Measurements from ENCODE around the gene WNT8B. TPM values are rescaled to one million over a fixed set of nuclear protein-coding genes. Genes with fewer than 3 reads are reported as not detected.

WNT8B gene
- polyA plus RNA-seq, 1 donor (not counting 4 experiments of a cell fraction or from before 2014, with no cell fraction given), result not detected

DNA sequence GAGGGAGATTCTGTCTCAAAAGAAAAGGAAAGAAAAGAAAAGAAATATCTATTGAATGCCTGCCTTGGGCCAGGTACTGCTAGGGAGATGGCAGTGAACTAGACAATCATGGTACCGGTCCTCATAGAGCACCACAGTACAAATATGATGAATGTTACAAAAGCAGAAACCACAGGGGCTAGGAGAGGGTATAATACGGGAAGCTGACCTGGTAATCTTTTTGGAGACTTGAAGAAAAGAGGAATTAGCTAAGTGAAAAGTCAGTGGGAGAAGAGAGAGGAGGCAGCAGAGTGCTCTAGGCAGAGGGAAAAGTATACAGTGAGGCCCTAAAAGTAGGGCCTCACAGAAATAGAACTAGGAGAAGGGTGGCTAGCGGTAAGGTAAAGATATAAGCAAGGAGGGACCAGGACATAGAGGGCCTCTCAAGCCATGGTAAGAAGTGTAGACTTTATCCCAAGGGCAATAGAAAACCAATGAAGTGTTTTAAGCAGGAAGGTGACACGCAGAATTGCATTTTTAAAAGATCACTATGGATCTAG, 42.8 kb upstream of the WNT8B start:
- H3K4me3 ChIP-seq (ENCODE audit: control insufficient read depth in 2 of 3, extremely low read depth in 1 of 3, insufficient read depth in 2 of 3, low read depth in 1 of 3, low read length in 3 of 3), result no peak overlapping the region
- H3K27me3 ChIP-seq (ENCODE audit: control insufficient read depth, extremely low read depth, insufficient read depth, low read length), result no peaks in the 10 kb centered on the region
- no peaks in the 10 kb centered on the region for H4K20me1 ChIP-seq (ENCODE audit: control insufficient read depth, extremely low read depth, insufficient read depth, low read length)
- FAIRE-seq, result no peak
- no peaks in the 10 kb centered on the region for H3K4me1 ChIP-seq (ENCODE audit: control insufficient read depth, extremely low read depth, insufficient read depth, low read length)
- H3K9ac ChIP-seq (ENCODE audit: control insufficient read depth, extremely low read depth, insufficient read depth, low read length), result no peak overlapping the region
- TF ChIP-seq CTCF (optimal IDR thresholded peaks at IDR 0.05 in 1 of 3, IDR thresholded peaks at IDR 0.05 in 1 of 3, conservative IDR thresholded peaks at IDR 0.05 in 1 of 3; ENCODE audit: extremely low read depth in 1 of 3, insufficient read depth in 2 of 3, low read length in 3 of 3), result no peak
- no peak for TF ChIP-seq EZH2 (IDR thresholded peaks at IDR 0.05; ENCODE audit: low read length)
- H3K79me2 ChIP-seq (ENCODE audit: control insufficient read depth, insufficient read depth, low read length), result no peaks in the 10 kb centered on the region
- H3K9me1 ChIP-seq (ENCODE audit: control insufficient read depth, extremely low read depth, insufficient read depth, low read length), result no peaks in the 10 kb centered on the region
- DNase-seq (ENCODE audit: low read depth, low spot score), result no peak
- no peak overlapping the region for H2AFZ ChIP-seq (ENCODE audit: control insufficient read depth, low read length)
- H3K36me3 ChIP-seq (ENCODE audit: control insufficient read depth in 2 of 2, extremely low read depth in 1 of 2, insufficient read depth in 2 of 2, low read length in 2 of 2), result no peaks in the 10 kb centered on the region
- H3K27ac ChIP-seq (ENCODE audit: control insufficient read depth, insufficient read depth, low read length), result no peak overlapping the region
- dilution Hi-C loops (cut with MboI; ENCODE audit: extremely low pct_ligation_motif_present, low sequenced_read_pairs), result no loop called here
- no peaks in the 10 kb centered on the region for H3K9me3 ChIP-seq (ENCODE audit: control insufficient read depth, low read depth, low read length)
- H3K4me2 ChIP-seq (ENCODE audit: control insufficient read depth, extremely low read depth, insufficient read depth, low read depth, low read length), result no peak overlapping the region

DNA sequence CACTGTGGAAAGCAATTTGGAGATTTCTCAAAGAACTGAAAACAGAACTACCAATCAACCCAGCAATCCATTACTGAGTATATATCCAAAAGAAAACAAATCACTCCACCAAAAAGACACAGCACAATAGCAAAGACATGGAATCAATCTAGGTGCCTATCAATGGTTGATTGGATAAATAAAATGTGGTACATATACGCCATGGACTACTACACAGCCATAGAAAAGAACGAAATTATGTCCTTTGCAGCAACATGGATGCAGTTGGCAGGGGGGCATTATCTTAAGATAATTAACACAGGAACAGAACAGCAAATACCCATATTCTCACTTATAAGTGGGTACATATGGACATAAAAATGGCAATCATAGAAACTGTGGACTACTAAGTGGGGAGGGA, 35.4 kb upstream of the WNT8B start:
- Histone ChIP-seq H3K27ac (ENCODE audit: control insufficient read depth, insufficient read depth, low read length) (no peak overlapping the region), H3K27me3 (ENCODE audit: control insufficient read depth, extremely low read depth, insufficient read depth, low read length) (no peaks in the 10 kb centered on the region), H2AFZ (ENCODE audit: control insufficient read depth, low read length) (no peak overlapping the region), H3K4me3 (ENCODE audit: control insufficient read depth in 2 of 3, extremely low read depth in 1 of 3, insufficient read depth in 2 of 3, low read depth in 1 of 3, low read length in 3 of 3) (no peak overlapping the region), H3K9me1 (ENCODE audit: control insufficient read depth, extremely low read depth, insufficient read depth, low read length) (no peaks in the 10 kb centered on the region), H3K9ac (ENCODE audit: control insufficient read depth, extremely low read depth, insufficient read depth, low read length) (no peak overlapping the region), H3K4me1 (ENCODE audit: control insufficient read depth, extremely low read depth, insufficient read depth, low read length) (no peaks in the 10 kb centered on the region), H4K20me1 (ENCODE audit: control insufficient read depth, extremely low read depth, insufficient read depth, low read length) (no peaks in the 10 kb centered on the region), H3K4me2 (ENCODE audit: control insufficient read depth, extremely low read depth, insufficient read depth, low read depth, low read length) (no peak overlapping the region), H3K79me2 (ENCODE audit: control insufficient read depth, insufficient read depth, low read length) (no peaks in the 10 kb centered on the region), H3K9me3 (ENCODE audit: control insufficient read depth, low read depth, low read length) (no peaks in the 10 kb centered on the region), H3K36me3 (ENCODE audit: control insufficient read depth in 2 of 2, extremely low read depth in 1 of 2, insufficient read depth in 2 of 2, low read length in 2 of 2) (no peaks in the 10 kb centered on the region)
- DNase-seq (ENCODE audit: low read depth, low spot score) (no peak), FAIRE-seq (no peak)
- no peak for TF ChIP-seq EZH2 (IDR thresholded peaks at IDR 0.05; ENCODE audit: low read length)
- no peak for TF ChIP-seq CTCF (optimal IDR thresholded peaks at IDR 0.05 in 1 of 3, IDR thresholded peaks at IDR 0.05 in 1 of 3, conservative IDR thresholded peaks at IDR 0.05 in 1 of 3; ENCODE audit: extremely low read depth in 1 of 3, insufficient read depth in 2 of 3, low read length in 3 of 3)
- dilution Hi-C loops (cut with MboI; ENCODE audit: extremely low pct_ligation_motif_present, low sequenced_read_pairs), result loop anchor here (25.0 kb wide), 1 partner anchor 90 kb away; the partner anchor contains the start of genes PKD2L1 and SCD

All from keratinocyte (primary cell).